Stimulated activated naive CD8-positive, alpha-beta T cell treated with anti-CD3 and anti-CD28 coated beads, Interleukin-15, Interleukin-2, amounts not matched to agents 100 U/mL and 50 U/mL, for 24 hours (primary cell): ENCODE data around the gene PRDM12.

ENCODE experiments used
- ATAC-seq: fragments of 150-1000 bp; cut with Tn5 transposase; one replicate; pipeline ENCODE4 v1.10.0; 2021
- DNase-seq: peaks from one replicate; pipeline ENCODE4 v3.0.0; 2021

PRDM12 gene

DNA sequence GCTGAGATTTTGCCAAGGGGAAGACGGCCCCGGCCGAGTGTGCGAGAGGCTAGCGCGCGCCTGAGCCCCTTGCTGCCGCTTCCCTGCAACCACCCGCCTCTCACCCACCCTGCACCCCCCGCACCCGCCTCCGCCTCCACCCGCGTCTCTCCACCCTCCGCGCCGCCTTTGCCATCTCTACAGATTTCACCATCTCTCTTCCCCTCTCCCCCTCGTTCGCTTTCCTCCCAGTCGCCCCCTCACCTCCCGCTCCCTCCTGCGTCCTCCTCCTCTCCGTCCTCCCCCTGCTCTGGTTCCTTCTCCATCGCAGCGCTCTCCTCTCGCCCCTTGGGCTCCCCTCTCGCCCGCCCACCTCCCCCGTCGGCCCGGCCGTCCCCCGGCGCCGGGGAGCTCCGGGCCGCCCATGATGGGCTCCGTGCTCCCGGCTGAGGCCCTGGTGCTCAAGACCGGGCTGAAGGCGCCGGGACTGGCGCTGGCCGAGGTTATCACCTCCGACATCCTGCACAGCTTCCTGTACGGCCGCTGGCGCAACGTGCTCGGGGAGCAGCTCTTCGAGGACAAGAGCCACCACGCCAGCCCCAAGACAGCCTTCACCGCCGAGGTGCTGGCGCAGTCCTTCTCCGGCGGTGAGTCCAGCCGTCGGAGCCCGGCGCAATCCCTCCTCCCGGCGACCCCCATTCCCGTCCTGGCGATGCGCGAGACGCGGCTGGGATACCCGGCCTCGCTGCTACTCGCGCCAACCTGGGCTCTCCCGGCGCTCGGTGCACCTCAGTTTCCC, at the start of gene PRDM12:
Gene PRDM12, plus strand, starts transcription at position 344 of the 778 bp plus-strand sequence. Its CDS starts 60 bp downstream, at position 404.
- DNase-seq (no peak), ATAC-seq (no peak)

DNA sequence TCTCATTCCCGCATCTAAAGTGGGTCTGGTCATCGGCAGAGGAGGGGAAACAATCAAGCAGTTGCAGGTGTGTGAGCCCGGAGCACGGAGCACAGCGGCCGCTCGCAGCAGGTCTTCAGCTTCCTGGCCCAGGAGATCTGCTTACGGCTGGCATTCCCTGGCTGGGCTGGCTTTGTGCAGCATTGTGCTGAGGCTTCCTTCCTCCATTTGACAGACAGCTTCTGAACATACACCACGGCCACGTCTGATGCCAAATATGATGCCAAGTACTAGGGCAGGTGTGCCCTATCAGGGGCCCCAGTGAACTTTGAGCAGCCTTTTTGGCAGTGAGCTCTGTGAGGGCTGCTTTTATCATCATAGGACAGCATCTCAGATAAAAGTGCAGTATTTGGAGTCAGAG, 47.9 kb upstream of the PRDM12 start:
- ATAC-seq (no peak), DNase-seq (no peak)

DNA sequence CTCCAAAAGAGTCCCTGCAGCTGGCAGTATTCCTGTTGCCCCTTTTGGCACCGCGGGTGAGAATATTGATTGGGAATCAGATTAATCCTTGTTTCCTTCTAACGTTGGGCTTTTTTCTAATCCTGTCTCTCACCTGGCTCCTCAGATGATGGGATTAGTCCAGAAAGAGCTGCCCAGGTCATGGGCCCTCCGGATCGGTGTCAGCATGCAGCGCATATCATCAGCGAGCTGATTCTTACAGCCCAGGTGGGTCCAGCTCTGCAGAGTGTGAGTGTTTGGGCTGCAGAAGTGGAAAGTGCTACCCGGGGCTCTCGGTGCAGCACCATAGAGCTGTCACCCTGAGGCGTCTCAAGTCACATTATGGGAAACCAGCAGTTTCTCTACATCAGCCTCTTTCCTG, 40.9 kb upstream of the PRDM12 start:
- ATAC-seq, result no peak
- no peak for DNase-seq

DNA sequence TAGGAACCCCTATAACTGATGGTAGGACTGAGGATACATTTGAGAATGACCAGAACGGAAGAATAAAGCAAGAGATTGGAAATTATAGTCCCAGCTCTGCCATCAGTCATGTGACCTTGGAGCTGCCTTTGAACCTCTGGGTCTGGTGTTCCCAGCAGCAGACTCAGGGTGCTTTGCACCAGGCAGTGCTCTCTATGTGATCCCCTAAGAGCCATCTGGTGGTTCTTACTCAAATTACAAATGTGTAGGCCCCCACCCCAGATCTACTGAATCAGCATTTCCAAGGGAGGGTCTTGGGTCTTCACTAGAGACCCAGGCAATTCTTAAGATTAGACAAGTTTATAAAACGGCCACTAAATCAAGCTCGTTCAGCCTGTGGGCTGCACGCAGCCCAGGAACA, 40.2 kb upstream of the PRDM12 start:
- no peak for ATAC-seq

DNA sequence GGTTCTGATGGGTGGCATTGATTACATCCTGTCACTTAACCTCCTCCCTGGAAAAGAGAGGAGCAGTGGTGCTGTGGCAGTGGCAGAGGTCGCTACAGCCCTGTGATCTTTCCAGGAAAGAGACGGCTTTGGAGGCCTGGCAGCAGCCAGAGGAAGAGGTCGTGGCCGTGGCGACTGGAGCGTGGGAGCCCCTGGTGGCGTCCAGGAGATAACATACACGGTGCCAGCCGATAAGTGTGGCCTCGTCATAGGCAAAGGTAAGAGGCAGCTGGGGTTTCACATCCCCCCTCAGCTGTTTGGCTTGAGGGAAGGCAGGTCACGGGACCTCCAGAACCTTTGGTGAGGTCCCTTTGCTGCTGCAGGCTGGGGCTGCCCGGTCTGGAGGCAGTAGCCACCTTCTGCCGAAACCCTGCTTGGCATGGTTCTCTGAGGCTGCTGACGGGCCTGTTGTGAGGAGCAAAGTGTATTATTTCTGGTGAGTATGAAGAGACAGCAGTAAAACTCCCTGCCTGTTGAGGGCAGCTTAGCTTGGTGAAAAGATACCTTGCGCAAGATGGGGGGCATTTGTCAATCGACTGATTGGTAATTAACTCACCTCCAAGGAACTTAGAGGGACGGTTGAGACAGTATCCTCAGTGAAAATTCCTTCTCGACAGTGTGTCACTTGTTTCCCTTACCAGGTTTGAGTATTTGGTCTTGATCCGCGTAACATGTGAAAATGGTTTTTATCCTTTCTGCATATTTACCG, 38.0 kb upstream of the PRDM12 start:
- ATAC-seq, result no peak

More for the DNA sequence above, 40.2 kb upstream of the PRDM12 start:
- no peak for DNase-seq

DNA sequence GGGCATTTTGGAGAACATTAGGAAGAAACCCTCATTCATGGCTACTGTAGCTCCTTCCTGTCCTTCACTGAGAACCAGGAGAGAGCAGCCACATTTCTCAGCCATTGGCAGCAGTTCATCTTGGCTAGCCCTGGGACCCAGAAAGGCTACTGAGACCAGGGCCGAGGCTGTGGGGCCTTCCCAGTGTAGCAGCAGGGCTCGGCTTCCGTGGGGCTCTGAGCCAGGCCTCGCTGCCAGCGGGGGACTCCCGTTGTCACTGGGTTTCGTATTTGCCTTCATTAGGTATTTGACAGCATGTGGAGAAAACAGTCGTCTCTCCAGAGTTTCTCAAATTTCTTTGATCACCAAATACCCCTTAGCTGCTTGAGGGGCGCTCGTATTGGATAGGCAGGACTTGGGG, 37.3 kb upstream of the PRDM12 start:
- no peak for DNase-seq
- ATAC-seq, result no peak

More for the DNA sequence above, 38.0 kb upstream of the PRDM12 start:
- DNase-seq, result no peak

DNA sequence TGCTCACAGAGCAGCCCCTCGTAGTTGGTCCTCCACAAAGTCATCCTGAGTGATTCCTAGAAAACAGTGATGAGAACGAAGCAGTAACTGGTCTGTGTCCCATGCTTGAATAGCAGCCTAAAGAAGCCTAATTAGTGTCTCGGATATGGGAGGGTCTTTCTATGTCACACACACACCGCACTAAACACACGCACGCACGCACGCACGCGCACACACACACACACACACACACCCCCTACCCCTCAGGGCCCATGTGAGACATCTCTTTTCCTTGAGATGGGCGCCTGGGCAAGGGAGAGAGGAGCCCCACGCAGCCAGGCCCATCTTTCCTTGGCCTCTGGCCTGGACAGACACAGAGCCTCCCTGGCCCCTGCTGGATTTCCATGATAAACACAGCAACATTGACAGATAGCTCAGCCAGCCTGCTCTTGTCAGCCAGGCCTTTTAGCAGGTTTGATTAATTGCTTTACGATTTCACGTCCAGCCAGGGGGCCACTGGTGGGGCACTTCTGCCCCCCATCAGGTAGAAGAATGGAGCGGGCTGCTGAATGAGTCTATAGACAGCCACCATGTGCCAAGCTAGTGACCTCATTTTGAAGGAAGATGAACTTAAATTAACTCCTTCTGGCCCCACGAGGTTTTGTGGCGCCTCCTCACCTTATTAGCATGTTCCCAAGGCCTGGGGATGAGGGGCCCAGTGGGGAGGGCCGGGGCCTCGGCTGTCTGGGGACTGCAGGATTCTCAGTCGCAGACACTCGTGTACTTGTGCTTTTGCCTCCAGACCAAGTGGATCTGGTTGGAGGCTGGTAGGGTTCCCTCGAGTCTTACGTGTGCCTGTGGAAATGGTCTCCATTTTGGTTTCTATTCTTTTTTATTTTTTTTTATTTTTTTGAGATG, 36.2 kb upstream of the PRDM12 start:
- ATAC-seq, result no peak

DNA sequence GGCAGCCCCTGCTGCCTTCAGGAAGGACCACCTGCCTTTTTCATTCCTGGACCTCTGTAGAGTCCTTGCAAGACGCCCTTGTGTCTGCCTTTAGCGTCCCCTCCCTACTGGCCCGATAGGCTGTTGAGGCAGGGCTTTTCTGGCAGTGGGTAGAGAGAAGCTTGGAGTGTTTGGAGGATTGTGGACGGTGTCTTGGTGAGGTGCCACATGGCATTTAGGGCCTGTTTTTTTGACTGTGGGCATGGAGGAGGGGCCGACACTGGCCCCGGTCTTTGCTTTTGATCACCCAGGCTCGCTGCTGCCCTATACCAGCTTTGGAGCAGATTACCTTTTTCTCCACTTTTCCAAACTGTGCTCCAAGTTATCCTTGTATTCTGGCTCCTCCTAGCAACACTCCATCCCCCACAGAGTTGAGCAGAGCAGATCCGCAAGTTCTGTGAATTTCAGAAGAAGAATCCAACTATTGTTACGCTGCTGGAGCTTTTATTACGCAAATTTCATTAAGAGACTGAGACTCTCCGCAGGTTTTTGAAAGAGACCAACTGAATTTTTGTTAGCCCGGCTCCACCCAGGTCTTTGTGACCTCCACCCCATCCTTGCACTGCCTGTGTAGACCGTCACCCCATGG, 34.8 kb upstream of the PRDM12 start:
- ATAC-seq (no peak), DNase-seq (no peak)

More for the DNA sequence above, 36.2 kb upstream of the PRDM12 start:
- DNase-seq, result no peak

DNA sequence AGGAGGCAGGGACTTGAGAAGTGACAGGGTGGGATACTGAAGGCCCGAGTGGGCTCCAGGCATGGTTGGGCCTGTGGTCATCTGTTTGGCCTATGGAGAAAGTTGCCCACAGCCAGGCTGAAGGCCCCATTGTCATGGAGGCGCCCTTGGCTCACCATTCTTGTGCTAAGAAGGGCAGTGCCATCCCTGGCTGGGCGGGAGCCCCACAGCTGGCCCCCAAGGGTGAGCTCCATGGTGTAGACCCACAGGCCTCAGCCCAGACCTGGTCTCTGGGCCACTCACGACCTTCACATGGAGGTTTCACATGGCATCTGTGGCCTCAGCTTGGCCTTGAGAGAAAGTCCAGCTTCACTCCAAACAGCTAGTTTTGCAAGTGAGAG, 34.3 kb upstream of the PRDM12 start:
- DNase-seq, result no peak
- no peak for ATAC-seq

DNA sequence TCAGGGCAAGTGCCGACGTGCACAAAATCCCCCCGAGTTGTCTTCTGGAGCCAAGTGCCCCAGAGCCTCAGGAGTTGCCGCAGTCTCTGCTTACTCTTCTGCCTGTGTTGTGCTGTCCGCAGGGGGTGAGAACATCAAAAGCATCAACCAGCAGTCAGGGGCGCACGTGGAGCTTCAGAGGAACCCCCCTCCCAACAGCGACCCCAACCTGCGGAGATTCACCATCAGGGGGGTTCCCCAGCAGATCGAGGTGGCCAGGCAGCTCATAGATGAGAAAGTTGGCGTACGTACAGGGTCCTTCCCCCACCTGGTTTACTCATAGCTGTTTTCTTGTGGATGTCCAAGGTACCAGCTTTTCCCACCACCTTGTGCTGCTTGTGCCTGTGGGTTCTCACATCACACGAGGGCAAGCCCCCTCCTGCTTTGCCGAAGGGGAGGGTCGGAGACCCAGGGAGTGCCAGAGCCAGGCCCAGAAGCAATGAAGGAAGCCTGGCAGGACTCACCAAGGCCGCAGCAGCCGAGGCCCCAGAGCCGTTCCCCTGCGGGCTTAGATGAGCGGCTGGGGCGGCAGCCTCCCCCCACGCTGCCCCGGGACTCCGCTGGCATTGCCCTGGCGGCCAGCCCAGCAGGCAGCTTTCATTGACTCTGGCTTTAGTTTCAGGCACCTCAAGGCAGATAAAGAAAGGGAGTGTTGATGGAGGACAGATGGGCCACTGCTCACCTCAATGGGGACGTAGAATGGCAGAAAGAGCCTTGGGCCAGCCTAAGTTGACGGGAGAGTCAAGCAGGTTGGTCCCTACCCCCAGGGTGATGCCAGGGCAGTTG, 33.7 kb upstream of the PRDM12 start:
- DNase-seq, result no peak
- ATAC-seq, result no peak

DNA sequence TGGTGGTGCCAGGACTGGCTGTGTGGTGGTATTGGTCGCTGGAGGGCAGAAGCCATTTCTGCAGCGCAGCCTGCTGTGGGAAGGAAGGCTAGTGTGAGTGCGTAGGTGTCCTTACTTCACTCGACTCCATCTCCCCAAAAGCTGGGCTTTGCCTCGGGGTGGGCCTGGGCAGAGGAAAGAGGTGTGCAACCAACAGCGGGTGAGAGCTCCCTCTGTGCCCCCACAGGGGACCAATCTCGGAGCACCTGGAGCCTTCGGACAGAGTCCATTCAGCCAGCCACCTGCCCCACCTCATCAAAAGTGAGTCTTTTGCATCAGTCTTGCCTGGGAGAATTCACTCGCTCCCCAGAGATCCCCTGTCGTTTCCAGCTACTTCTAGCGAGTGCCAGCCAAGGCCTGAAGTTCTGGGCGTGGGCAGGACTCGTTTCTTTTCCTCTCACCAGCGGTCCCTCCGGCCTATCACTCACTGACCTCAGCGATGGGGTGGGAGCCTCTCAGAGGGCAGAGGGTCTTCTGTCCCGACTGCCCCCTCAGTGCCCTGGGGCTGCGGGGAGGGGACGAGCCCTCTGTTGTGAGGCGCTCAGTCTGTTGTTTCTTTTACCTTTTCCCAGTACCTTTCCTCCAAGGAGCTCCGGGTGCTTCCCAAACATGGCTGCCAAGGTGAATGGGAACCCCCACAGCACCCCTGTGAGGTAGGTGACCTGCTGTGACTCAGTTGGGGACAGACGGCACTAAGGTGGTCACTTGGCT, 32.9 kb upstream of the PRDM12 start:
- DNase-seq, result no peak

DNA sequence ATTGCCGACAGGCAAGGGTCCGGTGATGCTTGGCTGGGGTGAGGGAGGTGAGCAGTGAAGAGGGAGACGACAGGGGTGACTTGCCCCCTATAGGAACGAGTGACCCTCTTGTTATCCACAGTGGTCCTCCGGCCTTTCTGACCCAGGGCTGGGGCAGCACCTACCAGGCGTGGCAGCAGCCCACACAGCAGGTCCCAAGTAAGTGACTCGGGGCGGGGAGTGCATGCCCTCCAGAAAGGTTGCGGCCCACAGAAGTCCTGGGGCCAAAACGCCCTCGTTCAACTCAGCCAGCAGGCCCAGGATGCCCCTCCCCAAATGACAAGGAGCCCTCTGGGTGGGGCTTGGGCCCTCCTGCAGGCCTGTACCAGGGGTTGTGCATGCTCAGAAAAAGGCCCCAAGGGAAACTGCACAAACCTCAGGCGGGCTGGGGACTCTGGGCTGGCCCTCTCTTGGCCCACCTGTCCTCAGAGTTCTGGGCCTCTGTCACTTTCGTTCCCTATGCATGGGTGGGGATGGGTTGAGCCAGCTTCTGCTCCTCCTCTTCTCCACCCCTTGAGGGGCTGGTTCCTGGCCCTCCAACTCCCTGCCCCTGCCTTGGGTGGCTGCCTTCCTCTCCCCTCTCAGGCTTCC, 32.2 kb upstream of the PRDM12 start:
- ATAC-seq (no peak), DNase-seq (no peak)

More for the DNA sequence above, 32.9 kb upstream of the PRDM12 start:
- ATAC-seq, result no peak

DNA sequence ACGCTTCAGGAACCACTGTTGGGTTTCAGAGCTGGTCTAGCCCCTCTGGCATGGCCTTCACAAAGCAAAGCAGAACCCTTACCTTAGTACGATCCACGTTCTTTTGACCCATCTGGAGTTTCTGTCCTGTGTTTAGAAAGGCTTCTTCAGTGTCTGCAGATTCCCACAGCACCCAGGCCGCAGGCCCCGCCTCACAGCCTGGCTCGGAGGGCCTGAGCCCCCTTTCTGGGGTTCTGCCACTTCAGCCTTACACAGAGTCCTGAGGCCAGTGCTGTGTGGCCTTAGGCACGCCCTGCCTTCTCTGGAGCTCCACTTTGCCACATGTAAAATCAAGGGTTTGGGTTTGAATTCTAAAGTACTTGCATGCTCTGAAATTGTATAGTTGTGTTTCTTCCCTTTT, 31.6 kb upstream of the PRDM12 start:
- DNase-seq (no peak), ATAC-seq (no peak)

DNA sequence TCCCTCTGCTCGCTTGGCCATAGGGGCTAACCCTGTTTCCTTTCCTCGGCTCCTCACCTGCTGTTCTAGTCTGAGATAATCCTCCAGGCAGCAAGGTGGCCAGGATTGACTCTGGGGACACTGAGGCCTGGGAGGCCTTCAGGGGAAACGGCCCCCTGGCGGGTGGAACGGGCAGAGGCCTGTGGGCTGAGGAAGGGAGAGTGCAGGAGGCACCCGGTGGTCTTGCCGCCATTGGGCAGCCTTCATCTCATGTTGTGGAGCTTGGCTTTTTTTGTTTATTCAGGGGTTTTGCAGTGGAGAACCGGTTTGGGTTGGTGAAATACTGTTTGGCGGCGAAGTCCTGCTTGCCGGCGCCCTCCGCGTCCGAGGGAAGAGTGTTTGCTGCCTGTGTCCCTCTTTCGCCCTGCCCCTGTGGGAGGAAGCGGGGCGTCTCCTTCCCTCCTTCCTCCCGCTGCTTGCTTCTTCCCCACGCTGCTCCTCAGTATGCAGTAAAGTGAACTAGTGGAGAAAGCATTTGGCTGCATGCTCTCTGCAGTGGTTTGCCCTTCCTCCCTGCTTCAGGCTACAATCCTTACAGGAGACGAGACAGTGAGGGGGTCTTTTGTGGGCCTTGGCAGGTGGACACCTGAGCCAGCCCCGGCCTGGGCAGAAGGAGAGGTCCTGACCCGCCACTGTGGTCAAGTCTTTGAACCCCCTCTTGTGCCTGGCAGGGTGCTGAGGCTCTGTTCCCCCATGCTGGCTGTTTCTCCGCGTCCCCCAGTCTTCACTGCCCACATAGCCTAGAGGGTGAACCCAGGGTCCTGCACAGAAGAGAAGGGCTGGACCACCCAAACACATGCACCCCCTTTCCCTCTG, 30.8 kb upstream of the PRDM12 start:
- ATAC-seq (no peak), DNase-seq (no peak)

DNA sequence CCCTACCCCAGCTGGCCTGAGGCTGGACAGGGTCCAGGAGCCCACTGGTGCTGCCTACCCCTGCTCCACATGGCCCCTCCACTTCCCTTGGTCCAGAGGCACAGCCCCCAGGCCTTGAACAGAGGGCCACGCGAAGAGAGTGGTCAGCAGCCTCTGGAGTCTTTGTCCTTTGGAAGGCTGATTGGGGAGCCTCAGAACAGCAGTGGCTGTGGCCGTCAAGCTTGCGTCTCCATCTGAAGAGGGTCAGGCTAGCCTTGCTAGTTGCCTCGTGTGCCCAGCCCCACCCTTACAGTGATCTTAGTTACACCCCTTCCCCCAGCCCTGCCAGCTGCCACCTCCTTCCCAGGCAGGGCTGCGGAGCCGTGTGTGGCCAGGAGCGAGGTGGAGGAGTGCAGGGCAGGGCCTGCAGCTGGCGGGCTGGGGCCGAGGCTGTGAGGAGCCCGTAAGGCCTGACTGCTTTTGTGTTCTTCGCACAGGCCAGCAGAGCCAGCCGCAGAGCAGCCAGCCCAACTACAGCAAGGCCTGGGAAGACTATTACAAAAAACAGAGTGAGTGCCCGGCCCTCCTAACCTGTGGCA, 30.1 kb upstream of the PRDM12 start:
- no peak for ATAC-seq

DNA sequence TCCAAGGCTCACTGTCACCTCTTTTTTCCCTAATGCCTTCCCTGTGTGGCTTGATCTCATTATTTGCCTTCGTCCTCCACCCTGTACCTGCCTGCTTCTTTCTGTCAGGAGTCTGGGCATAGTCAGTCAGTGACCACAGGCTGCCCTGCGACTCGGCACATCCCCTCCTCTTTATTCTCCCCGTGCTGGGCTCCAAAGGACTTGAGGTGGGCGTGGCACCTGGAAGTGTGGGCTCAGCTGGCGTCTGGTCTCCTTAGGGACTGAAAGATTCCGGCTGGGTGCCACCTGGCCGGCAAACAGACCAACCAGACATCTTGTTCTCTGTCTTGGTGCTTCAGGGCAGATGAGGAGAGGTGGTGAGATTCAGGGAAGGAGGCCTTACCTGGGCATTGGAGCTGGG, 29.6 kb upstream of the PRDM12 start:
- DNase-seq (no peak), ATAC-seq (no peak)

More for the DNA sequence above, 30.1 kb upstream of the PRDM12 start:
- no peak for DNase-seq

DNA sequence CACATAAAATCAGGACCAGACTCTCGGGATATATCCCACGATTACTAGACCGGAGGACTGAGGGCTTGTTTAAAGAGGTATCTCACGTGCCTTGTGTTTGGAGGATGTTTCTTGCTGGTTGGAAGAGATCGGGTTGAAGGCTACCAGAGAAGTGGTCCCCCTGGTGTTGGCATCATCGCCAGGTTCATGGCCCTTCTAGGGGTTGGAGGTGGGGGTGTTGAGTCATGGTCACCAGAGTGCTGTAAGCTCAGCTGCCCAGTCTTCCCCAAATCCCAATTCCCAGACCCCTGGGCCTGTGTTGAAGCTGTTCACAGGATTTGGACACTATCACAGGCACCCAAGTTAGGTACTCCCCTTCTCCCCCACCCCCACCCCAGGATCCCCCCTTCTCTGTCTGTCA, 29.1 kb upstream of the PRDM12 start:
- ATAC-seq (no peak), DNase-seq (no peak)
